GM15510 (cell line): Measurements from ENCODE around the gene GTF2H2C_2.
A peak's percentile ranks its signal among the peaks of the same experiment; 100 is the strongest.
"Not testable (repeated sequence)": the region's sequence is repeated elsewhere in the genome, so short reads cannot be mapped to it uniquely, and the experiment has no call there.

Source experiments
- POLR2A ChIP-seq: IDR thresholded peaks from 3 replicates; pipeline ENCODE4 v1.6.1; 2011; ENCODE audit warnings: borderline replicate concordance; ENCODE audit not compliant: insufficient read length; ENCODE audit errors: extremely low read depth

Gene GTF2H2C_2

GRCh38 chr5:70415117-70415516 is at the start of gene GTF2H2C_2:
Gene GTF2H2C_2 (plus strand): TSS chr5:70415368.
- TF ChIP-seq POLR2A, result not testable (repeated sequence)

GRCh38 chr5:70400984-70401686 is 14.0 kb upstream of the GTF2H2C_2 start:
- peak; percentile 31 for TF ChIP-seq POLR2A
